Stimulated activated CD8-positive, alpha-beta memory T cell treated with anti-CD3 and anti-CD28 coated beads, Interleukin-4, amount 100 ng/mL, for 48 hours (primary cell): ENCODE results near the gene MYO16.
"Not testable (repeated sequence)": the region's sequence is repeated elsewhere in the genome, so short reads cannot be mapped to it uniquely, and the experiment has no call there.

Source experiments
- DNase-seq: peaks from one replicate; pipeline ENCODE4 v3.0.0-alpha.2; 2020

The MYO16 gene

DNA sequence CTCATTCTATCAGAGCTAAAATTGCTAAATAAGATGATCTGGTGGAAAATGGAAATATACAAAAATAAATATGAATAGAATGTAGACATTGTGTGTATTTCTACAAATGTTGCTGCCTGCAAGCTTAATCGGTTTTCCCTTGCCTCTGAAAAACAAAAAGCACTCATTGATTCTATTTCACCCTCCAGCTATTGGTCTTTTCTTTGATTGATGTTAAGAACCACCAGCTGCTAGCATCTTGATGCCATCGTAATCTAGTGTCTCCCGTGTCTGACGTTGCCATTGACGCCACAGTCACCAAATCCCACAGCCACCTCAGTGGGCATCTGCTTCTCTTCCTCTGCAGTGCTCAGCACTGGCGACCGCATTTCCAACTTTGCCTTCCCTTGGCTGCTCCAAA lies 461.8 kb downstream of the MYO16 start:
- no peak for DNase-seq

DNA sequence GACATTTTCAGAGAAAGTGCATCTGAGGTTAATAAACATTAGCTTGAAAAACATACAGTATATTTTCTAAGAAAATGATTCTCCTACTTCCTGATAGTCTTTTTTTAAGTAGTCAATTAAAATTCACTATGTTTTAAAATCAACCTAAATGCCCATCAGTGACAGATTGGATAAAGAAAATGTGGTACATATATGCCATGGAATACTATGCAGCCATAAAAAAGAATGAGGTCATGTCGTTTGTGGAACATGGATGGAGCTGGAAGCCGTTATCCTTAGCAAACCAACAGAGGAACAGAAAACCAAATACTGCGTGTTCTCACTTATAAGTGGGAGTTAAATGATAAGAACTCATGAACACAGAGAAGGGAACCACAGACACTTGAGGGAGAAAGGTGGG lies 462.8 kb downstream of the MYO16 start:
- not testable (repeated sequence) for DNase-seq

DNA sequence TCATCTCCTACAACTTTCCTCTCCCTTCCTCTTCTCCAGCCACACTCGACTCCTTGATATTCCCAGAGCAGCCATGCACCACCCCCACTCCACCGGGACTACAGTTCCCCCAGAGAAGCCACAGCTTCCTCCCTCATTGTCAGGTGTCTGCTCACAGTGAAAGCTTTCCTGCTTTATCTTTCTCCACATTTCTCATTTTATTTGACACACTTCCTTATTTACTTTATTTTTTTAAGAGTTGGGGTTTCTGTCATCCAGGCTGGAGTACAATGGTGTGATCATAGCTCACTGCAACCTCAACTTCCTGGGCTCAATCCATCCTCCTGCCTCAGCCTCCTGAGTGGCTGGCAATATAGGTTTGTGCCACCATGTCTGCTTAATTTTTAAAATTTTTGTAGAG lies 464.6 kb downstream of the MYO16 start:
- no peak for DNase-seq

DNA sequence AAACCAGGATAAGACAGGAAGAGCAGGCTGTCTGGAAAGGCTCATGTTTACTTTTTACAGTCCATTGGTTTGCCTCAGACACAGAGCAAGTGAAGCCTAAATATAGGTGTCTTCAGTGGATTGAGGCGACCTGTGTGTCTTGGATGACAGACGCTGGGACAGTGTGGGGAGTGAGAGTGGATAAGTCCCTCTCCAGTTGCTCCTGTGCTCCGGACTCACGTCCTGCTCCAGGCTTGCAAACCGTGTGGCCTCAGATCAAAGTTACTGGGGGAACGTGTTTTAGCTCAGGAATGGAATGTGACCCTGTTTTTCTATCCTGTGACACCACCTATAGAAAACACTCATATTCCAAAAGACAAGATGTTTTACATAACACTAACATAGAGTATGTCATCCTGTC lies 465.7 kb downstream of the MYO16 start:
- no peak for DNase-seq

DNA sequence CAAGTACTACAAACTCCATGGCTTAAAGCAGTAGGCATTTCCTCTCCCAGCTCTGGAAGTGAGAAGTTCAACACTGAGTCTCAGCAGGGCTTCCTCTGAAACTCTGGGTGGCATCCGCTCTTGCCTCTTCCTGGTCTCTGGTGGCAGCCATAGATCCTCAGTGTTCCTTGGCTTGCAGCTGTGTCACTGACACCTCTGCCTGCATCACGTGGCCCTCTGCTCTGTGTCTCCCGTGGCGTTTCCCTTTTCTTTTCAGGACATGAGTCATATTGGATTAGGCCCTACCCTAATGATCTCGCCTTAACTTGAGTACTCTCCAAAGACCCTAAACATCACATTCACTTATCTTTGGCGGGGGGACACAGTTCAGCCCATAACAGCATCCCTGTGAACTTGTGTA lies 466.7 kb downstream of the MYO16 start:
- DNase-seq, result no peak

DNA sequence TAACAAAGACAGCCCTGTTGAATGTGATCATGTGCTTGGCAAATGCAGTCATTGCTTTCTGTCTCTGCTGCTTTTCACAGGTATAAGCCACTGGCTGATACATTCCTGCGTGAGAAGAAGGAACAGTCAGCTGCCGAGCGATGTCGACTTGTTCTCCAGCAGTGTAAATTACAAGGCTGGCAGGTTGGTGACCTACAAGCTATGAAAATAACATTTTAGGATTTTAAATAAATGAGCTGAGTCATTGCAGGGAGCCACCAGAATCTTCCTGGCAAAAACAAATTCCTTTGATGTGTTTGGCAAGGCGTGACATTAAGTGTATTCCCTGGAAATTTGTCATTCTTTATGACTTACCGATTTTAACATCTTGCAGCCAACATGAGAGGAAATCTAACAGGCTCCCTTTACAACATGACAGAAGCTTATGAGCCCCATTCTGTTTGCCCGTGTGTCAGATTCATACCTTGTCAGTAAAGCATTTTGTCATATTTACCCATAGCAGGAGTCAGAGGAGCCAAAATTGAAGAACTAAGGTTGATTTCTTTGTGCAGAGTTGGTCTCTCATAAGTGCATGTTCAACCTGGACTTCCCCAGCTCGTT lies 471.4 kb downstream of the MYO16 start:
- no peak for DNase-seq

DNA sequence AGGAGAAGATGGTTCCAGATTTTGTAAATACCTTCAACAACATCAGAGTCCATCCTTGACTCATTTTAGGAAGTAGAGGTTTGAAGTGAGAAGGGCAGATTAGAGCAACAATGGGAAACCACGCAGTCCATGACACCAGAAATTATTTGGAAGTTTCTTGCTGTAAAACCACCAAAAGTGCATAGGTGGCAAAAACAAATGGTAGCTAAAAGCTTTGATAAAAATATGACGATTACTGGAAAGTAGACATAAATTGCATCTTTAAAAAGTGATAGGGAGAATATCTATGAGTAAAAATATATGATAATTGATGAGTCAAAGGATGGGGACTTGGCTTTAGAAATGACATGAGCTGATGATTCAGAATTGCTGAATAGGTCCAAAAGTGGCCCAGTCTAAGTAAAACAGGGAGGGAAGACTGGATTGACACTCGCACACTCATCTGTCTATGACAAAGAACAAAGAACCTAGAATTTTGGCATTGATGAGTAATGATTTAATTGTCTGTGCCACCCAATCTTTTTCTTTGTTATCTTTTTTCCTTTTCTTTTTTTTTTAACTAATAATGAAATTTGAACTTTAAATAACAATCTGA lies 472.2 kb downstream of the MYO16 start:
- no peak for DNase-seq

DNA sequence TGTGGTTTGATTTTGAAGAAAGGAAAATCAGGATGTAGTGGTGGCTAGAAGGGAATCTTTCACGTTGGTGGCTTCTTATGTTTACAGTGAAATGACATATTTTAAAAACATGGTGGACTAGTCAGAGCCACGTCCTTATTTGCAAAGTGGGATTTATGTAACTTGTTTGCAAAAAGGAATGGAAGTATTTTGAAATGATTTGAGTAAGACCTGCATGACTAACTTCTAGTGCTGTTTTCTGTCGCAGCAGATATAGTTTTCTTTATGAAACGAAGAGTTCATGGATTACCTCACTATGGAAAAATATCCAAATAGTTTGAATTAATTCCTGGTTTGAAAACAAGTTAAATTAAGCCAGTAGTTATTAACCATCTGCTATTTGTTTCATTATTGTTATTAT lies 476.5 kb downstream of the MYO16 start:
- DNase-seq, result no peak

DNA sequence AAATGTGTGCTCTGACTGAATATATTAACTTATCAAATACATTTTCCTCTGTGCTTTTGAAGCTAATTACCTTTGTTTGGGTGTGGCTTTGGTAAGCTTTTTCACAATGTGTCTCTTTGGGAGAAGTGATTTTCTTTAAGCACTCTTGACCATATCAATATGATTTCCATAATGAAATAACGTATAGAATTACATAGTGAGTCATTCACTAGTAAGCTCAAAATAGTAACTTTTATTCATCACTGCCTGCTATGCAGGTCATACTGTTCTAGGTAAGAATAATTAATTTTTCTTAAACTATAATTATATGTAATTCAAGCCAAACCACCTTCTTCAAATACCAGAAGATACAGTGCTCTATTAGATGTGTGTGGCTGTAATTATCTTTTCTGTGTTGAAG lies 480.7 kb downstream of the MYO16 start:
- DNase-seq, result no peak

DNA sequence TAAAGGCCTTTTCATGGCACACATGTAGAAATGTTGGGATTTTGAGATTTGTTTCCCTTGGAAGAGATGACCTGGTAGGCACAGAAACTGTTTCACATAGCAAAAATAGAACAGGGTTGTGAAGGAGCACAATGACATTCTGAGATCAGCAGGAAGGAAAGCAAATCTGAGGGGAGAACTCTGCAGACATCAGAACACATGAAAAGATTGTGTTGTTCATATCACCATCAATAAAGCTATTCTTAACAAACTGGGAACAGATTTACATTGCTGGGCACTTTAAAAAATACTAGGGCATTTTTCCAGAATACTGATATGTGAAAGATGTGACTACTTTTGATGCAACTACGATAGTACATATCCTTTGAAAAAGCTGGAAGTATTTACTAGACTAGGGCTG lies 481.7 kb downstream of the MYO16 start:
- DNase-seq, result no peak

DNA sequence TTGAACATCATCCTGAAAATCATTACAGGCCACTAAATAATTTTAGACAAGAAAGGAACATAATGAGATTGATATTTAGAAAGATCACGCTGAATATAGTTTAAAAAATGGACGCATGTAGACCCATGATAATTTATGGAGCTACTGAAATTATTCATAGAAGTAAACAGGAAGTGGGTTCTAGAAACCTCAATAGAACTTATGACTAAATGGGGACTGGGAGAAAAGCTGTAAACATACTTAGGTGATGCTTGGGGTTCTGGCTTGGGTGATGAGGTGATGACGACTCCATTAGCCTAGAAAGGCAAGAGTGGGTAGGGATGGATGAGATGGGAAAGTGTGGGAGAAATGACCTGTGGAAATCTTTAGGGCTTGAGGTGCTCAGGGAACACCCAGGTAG lies 484.0 kb downstream of the MYO16 start:
- no peak for DNase-seq

DNA sequence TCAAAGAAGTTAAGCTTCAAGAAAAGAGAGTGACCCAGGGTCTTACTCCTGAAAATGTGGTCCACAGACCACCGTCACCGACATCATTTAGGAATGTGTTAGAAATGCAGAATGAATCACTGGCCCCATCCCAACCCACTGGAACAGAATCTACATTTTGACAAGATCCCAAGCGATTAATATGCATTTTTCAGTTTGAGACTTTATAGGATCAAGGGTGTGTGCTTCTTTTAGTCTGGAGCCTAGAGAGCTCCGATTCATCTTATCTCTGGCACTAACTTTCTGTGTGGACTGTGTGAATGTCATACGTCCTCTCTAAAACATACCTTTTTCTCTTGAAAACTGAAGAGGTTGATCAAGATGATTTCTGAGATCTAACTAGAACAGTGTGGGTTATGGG lies 484.8 kb downstream of the MYO16 start:
- no peak for DNase-seq

DNA sequence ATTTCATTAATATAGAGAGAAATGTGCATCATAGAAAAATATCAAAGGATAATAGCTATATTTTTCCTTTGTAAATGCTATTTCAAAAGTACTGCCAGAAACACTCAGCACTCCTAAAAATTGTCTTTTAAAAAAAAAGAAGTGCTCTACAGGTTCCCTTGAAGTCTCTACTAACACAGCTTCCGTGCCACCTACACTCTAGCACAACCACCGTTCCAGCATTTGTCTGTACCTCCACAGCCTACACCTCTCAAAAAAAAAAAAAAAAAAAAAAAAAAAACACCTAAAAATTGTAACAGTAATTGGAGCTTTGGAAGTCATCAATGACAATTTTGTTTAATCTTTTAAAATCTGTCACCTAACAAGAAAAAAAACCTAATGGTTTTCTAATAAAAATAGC lies 485.6 kb downstream of the MYO16 start:
- no peak for DNase-seq

DNA sequence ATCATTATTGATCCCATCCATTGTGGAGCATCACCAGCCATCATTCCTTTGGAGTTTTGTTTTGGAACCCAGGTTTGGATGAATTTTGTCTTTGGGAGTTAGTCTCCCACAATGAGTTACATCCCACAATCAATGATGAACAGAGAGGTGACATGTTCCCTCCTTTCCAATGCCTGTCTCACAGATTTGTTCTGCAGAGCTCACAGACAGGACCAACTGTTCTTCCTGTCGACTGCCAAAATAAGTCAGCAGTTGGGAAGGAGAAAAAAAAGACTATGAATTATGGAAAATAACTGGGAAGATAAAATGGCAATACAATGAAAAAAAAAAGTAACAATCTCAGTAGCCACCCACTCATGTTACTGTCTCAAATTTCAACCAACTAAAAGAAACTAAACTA lies 489.1 kb downstream of the MYO16 start:
- no peak for DNase-seq

DNA sequence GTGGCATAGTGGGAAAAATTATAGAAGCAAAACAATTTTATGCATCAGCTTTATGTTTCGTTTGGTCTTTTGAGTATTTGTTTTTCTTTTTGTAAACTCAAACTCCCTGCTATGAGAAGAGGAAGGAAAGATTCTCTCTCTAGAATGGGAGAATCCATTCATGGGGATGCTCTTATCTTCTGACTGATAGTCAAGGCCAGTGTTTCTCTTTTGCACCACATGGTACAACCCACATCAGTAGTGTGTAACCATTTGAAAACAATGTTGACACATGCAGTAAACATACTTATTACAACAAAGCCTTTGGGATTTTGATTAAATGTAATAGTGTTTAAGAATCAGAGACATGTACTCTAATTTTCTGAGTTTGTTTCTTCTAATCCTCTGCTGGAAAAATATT lies 490.5 kb downstream of the MYO16 start:
- DNase-seq, result no peak

DNA sequence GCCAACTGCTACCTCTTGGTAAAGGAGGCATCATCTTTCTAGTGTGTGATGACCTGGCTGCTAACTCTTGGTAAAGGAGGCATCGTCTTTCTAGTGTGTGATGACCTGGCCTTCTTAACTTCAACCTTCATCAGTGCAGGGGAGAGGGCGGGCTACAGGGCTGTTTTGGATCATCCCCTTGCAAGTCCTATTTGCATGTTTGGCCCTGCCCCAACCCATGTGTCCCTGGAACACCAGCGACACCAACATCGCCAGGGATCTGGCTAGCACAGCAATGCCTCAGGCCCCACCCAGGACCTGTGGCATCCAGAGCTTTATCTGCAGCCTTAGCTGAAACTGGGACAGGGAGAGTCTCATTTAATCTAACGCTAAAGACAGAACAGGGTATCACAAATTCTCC lies 492.4 kb downstream of the MYO16 start:
- DNase-seq, result no peak

DNA sequence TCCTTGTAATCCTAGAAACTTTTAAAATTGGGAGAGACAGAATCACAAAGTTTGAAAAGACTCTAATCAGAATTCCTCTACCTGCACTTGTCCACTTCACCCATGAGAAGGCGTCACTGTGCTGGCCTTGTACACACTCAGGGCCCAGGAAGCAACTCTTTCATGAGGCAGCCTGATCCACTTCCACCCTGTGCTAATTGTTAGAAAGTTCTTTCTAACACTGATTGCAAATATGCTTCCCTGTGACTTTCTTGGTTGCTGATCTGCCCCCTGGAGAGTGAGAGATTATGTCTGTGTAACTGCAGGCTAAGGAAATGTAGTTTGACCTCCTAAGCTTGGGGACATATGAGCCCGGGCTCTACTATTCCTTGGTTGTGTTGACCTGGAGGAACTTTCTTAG lies 494.6 kb downstream of the MYO16 start:
- DNase-seq, result no peak

DNA sequence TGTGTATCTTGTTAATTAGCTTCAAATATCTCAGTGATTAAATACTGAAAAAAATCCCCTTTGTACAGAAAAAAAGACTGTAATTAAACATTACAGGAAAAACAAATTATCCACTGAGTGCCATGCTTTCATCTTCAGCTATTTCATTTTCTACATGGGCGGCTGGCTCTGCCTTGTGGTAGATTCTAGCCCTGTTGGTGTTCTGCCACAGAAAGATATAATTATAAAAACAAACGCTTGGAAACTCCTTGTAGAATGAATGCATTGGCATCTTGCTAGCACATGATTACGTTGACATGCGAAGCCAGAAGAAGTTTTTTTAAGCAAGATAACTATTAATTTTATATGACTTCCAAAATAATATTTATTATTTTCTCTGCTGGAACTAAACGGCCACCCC lies 496.8 kb downstream of the MYO16 start:
- DNase-seq, result no peak

DNA sequence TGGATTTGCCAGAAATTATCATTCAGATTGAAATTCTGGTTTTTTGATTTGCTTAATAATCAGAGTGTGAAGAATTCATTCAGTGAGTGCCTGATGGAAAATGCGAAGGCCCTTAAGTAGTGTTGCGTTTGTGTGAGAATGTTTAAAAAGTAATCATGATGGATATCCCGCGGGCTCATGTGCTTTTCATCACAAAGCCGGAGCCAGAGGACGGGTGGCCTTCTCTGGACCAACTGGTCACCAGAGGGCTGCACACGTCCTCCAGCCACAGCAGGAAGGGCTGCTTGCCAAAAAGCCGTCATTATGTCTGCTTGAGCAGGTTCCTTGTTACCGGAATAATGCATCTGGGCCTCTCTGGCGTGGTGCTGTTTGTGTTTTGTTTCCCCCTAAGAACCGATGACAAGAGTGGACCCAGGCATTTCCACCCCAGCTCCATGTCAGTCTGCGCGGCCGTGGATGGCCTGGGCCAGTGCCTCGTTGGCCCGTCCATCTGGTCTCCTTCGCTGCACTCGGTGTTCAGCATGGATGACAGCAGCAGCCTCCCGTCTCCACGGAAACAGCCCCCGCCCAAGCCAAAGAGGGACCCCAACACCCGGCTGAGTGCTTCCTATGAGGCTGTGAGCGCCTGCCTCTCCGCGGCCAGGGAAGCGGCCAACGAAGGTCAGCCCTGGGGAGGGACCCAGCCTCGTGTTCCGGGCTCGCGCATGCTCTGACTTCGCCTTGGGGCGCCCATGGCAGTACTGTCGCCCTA lies 497.7 kb downstream of the MYO16 start:
- no peak for DNase-seq

DNA sequence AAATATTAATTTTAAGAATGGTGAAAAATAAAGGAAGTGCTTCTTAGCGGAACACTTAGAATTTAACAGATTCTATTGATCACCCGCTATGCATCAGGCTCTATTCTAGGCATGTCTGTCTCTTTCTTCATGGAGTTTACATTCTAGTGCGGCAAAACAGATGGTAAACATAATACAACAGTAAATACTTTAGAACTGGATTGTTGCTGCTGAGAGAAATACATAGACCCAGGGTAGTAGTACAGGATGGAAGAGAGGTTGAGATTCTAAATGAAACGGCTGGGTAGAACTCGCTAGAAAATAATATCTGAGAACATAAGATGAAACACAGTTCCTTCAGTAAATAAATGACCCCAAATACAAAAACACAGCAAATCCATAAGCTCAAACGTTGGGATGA lies 498.7 kb downstream of the MYO16 start:
- no peak for DNase-seq

DNA sequence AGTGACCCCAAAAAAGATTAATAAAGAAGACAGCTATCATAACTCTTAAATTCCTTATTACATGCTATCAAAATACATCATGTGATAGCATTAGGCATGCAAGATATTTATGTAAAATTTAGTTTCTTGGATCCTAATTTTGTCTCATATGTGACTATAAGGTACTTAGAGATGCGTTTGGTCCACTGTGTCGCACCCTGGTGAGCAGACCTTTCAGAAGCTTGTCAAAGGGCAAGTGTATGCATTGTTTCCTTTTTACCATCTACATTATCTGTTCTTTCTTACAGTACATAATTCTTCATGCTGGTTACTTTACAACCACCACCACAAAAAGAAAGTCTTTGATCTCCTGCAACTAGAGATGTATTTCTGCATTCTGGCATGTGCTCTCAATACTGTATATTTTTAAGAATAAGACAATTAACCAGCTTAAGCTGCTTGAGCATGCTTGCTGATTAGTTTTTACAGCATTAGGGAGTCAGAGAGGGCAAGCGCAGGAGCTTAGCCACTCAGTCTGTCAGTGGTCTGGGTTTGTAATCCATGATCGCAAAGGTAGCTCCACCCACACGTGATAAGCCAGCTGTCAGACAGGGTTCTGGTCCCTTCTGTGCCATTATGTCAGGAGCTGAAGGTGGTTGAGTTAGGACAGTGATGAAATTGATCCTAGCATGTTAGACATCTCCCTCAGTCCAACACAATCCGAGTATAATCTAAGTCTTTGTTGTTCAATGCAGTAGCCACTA lies 500.9 kb downstream of the MYO16 start:
- no peak for DNase-seq

DNA sequence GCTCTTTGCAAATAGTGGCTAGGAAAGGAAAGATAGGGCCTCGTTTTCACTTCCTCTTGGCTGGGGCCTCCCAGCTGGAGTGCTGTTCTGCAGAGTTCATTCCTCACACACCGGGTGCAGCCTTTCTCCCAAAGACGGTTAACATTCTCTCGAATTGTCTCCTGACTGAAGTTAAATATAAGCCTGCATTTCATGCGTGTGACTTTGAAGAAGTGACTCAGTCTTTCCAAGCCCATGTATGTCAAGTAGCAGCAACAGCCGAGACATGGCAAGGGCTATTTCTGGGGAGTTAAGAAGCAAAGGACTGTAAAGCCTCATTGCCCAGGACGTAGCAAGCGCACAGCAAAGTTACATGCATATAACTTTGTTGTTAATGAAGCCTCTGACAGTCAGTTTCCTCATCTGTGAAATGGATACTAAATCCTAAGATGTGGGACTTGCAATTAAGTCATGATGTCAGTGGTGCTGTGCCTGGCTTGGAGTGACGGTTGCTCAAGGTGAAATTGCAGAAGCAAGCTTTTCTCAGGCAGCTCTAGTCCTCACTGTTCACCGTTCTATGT lies 502.4 kb downstream of the MYO16 start:
- no peak for DNase-seq

DNA sequence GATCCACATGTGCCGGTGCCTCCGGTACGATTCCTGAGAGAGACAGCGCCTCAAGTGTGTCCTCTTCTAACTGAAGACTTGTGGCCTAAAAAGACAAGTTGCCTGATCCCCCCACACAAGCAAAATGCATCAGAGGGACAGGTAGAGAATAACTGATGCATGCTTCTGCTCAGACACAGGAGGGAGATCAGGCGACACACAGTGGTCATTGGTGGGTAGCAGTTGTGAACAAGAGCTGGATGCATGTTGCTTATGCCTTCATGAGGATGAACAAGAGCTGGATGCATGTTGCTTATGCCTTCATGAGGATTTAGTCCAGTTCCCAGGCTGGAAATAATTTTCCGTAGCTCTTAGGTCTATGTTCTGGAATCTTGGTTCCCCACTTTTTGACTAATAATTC lies 505.6 kb downstream of the MYO16 start:
- DNase-seq, result no peak

DNA sequence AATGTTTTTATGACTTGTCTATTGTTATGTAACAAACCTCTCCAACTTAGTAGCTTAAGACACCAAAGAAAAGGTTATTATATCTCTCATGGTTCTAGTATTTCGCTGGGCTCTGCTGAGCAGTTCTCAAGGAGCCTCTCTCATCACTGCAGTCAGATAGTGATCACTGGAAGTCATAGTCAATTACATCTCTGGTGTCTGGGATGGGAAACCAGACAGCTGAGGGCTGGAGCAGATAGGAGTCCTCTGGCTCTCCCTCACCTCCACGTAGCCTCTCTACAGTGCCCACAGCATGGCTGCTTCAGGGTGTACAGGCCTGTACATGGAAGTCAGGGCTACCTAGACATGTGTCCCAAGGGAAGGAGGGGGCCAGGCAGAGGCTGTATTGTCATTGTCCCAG lies 507.5 kb downstream of the MYO16 start:
- no peak for DNase-seq
